ENCODE results near the gene LSM7.

LSM7 gene

DNA sequence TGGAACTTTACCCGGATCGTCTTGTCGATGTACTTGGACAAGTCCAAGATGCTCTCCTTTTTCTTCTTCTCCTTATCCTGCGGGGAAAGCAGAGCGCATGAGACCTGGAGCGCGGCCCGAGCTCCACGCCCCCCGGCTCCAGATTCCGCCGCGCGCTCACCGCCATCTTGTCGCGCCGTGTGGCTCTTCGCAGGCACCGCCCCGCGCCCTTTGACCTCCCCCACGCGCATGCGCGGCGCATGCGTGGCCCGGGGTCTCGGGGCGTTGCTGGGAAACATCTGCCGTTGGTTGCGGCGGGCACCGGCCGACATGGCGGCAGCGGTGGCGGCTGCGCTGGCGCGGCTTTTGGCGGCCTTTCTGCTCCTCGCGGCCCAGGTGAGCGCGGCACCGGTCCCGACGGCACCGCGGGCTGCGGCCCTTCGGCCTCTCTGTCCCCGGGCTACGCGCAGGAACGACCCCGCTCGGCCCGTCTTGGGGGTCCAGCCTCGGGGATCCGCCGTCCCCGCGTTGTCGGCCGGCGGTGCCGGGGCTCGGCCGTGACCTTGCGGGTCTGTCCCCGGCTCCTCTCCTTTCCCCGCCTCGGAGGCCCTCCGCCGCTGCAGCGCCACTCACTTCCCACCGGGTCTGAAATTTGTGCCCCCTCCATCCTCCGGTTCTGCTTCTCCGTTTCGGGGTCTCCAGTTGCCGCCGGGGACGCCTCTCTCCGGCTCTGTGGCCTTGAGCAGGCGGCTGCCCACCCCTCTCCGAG, at the start of gene LSM7, which contains the start of gene SPPL2B:
TSS of gene LSM7 (minus strand) at position 186 of the 748 bp plus-strand sequence. CDS start at position 166, 20 bp downstream.
TSS of gene SPPL2B (plus strand) at position 284 of the 748 bp plus-strand sequence. CDS start at position 310, 26 bp downstream.
- peak; percentile 94 to 97 for DNase-seq
- TF ChIP-seq POLR2A (IDR thresholded peaks at IDR 0.05; ENCODE audit: low read length) (peak; percentile 86), GATA1 (IDR thresholded peaks at IDR 0.05; ENCODE audit: low read depth, low read length) (no peak)

DNA sequence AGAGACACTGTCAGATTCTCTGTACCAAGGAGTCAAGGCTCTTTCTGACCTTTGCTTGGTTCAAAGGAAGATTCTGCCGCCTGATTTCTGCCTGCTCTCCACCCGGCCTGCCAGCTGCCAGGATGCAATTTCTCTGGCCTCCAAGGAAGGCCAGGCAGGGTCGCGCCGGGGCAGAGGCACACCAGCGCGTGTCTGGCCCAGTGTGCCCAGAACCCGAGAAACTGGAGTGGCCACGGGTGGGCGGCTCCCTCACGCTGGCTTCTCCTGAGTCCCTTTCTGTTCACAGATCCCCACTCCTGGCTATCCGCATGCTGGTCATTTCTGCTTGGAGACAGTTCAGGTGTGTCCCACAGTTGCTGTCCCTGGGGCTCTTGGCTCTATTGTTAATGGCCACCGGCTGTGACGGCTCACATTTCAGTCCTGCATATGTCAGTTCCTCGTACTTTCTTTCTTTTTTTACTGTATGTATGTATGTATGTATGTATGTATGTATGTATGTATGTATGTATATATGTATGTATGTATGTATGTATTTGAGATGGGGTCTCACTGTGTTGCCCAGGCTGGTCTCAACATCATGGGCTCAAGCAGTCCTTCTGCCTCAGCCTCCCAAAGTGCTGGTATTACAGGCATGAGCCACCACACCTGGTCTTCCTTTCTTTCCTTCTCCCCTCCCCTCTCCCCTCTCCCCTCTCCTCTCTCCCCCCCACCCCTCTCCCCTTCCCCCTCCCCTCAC, 48.6 kb upstream of the LSM7 start:
- TF ChIP-seq POLR2A (IDR thresholded peaks at IDR 0.05; ENCODE audit: low read length), result no peak
- no peak for TF ChIP-seq GATA1 (IDR thresholded peaks at IDR 0.05; ENCODE audit: low read depth, low read length)
- no peak for DNase-seq

- TF ChIP-seq POLR2A (IDR thresholded peaks at IDR 0.05; ENCODE audit: low read length) (no peak), GATA1 (IDR thresholded peaks at IDR 0.05; ENCODE audit: low read depth, low read length) (no peak)
- no peak for DNase-seq
Observed at GRCh38 chr19:2375353-2376121, 47.2 kb upstream of the LSM7 start.

GRCh38 chr19:2374808-2375207, 46.4 kb upstream of the LSM7 start:
- DNase-seq, result no peak
- TF ChIP-seq POLR2A (IDR thresholded peaks at IDR 0.05; ENCODE audit: low read length), result no peak
- no peak for TF ChIP-seq GATA1 (IDR thresholded peaks at IDR 0.05; ENCODE audit: low read depth, low read length)

DNA sequence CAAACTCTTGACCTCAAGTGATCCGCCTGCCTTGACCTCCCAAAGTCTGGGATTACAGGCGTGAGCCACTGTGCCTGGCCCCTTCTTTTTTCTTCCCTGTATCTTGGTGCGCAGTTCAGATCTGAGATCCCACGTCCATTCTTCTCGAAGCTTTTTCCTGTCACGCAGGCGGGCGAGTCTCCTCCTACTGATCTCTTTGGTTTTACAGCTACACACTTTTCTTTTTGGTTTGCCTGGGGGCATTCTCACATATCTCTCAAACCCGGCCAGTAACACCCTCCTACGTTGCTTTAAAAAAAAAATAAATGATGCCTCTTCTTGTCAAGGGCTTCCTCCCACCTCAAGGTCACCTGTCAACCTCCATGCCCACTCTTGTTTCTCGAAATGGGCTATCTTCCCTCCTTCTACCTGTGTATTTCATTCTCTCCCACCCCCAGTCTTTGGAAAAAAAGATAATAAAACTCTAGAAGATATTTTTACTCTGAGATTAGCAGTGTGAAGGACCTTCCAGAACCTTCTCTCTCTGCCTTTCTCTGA, 43.8 kb upstream of the LSM7 start:
- DNase-seq, result no peak

GRCh38 chr19:2371656-2372055, 43.3 kb upstream of the LSM7 start:
- DNase-seq, result no peak
- no peak for TF ChIP-seq POLR2A (IDR thresholded peaks at IDR 0.05; ENCODE audit: low read length)
- TF ChIP-seq GATA1 (IDR thresholded peaks at IDR 0.05; ENCODE audit: low read depth, low read length), result no peak

More for the DNA sequence above, 43.8 kb upstream of the LSM7 start:
- TF ChIP-seq GATA1 (IDR thresholded peaks at IDR 0.05; ENCODE audit: low read depth, low read length), result no peak
- no peak for TF ChIP-seq POLR2A (IDR thresholded peaks at IDR 0.05; ENCODE audit: low read length)

GRCh38 chr19:2365201-2365970, 37.0 kb upstream of the LSM7 start:
- DNase-seq, result no peak
- TF ChIP-seq GATA1 (IDR thresholded peaks at IDR 0.05; ENCODE audit: low read depth, low read length), result no peak
- no peak for TF ChIP-seq POLR2A (IDR thresholded peaks at IDR 0.05; ENCODE audit: low read length)

DNA sequence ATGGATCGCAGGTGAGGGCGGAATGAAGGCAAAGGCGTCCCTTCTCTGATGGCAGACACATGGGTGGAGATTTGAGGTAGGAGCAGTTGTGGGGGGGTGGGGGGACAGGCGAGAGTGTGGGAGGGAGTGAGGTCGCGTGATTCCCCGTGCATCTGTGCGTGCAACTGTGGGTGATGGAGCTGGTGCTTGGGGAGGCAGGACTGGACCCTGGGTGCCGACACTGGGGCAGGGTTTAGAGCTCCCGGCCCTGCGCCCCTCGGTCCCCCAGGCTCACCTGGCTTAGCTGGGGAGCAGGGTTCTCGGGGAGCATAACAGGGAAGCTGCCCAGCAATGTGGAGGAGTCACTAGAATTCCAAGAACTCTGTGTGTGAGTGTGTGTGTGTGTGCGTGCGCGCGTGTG, 35.0 kb upstream of the LSM7 start:
- DNase-seq, result no peak
- TF ChIP-seq POLR2A (IDR thresholded peaks at IDR 0.05; ENCODE audit: low read length) (no peak), GATA1 (IDR thresholded peaks at IDR 0.05; ENCODE audit: low read depth, low read length) (no peak)

DNA sequence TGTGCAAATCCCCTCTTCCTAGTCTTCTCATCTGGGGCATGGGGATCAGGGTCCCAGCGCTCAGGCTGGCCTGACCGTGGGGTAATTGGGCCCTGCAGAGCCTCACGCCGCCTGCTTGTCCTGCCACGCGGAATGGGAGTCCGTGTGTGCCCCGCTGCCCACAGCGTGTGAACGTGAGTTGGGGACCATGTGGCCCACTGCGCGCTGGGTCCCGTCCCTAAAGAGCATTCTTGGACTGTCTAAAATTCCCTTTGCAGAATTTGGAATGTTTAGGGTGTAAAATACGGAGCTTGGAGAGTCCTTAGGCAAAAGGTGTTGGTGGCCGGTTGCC, 34.5 kb upstream of the LSM7 start:
- DNase-seq, result no peak
- no peak for TF ChIP-seq POLR2A (IDR thresholded peaks at IDR 0.05; ENCODE audit: low read length)
- TF ChIP-seq GATA1 (IDR thresholded peaks at IDR 0.05; ENCODE audit: low read depth, low read length), result no peak

DNA sequence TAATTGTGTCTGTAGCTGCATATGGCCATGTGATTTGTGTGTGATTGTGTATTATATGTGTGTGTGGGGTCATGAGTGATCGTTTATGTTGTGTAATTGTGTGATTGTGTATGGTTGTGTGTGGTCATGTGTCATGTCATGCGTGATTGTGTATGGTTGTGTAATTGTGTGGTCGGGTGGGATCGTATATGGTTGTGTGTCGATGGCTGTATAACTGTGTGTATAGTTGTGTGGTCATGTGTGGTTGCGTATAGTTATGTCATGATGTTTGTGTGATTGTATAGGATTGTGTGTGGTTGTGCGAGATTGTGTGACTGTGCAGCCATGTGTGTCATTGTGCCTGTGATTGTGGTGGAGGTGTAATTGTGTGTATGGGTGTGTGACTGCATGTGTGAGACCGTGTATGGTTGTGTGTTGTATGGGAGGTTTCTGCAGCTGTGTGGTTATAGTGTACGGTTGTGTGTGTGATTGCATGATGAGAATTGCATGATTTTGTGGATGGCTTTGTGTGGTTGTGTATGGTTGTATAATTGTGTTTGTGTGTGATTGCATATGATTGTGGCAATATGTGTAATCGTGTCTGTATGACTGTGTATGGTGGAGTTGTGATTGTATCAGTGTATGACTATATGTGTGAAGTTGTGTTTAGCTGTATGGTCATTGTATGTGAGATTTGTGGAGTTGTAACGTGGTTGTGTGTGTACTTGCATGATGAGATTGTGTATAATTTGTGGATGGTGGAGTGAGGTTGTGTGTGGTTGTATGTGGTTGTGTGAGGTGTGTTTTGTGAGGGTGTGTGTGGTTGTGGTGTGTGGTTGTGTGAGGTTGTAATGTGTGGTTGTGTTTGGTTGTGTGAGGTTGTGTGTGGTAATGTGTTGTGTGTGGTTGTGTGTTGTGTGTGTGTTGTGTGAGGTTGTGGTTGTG, 33.9 kb upstream of the LSM7 start:
- no peak for DNase-seq
- TF ChIP-seq GATA1 (IDR thresholded peaks at IDR 0.05; ENCODE audit: low read depth, low read length), result no peak
- no peak for TF ChIP-seq POLR2A (IDR thresholded peaks at IDR 0.05; ENCODE audit: low read length)

- no peak for TF ChIP-seq POLR2A (IDR thresholded peaks at IDR 0.05; ENCODE audit: low read length)
- TF ChIP-seq GATA1 (IDR thresholded peaks at IDR 0.05; ENCODE audit: low read depth, low read length), result no peak
- DNase-seq, result no peak
Observed at GRCh38 chr19:2361246-2362045, 33.1 kb upstream of the LSM7 start.

Data from erythroblast (primary cell).